HG02623 (cell line): ENCODE results near the gene EID3.

ENCODE experiments used
- ATAC-seq: cut with Tn5 transposase; IDR thresholded peaks from one replicate; pipeline ENCODE4 v1.9.1; 2021; ENCODE audit warnings: moderate library complexity; ENCODE audit not compliant: unreplicated experiment

The EID3 gene

GRCh38 chr12:104353012-104353981 is 49.8 kb downstream of the EID3 start:
- no peak for ATAC-seq

GRCh38 chr12:104354167-104354867 is 50.8 kb downstream of the EID3 start:
- no peak for ATAC-seq
